A549 (cell line): Measurements from ENCODE around the gene OCA2. TPM values are rescaled to one million over a fixed set of nuclear protein-coding genes. Genes with fewer than 3 reads are reported as not detected.
A peak's percentile ranks its signal among the peaks of the same experiment; 100 is the strongest.

Experiments
- ATAC-seq, 2 experiments: fragments of 200-7000 bp in 1 of 2; fragments of >200 bp in 1 of 2; cut with Nextera tagmentation in 1 of 2; cut with Tn5 transposase in 1 of 2; 3 replicates each; pipeline versions ENCODE4 v1.8.0 to v1.9.1; 2018 to 2020; ENCODE audit warnings: mild to moderate bottlenecking in 1 of 2, moderate library complexity in 1 of 2
- CTCF ChIA-PET: fragments of 300-600 bp; sonication (Branson Sonifier 250); formaldehyde crosslinking; extraction: SDS; loops from one replicate; lab custom pipeline; 2021; ENCODE audit warnings: antibody characterized with exemption, inconsistent platforms; lab: Yijun Ruan, JAX
- POLR2A ChIA-PET: fragments of 350-600 bp; formaldehyde crosslinking; extraction: SDS; loops from one replicate; lab custom pipeline; 2021; ENCODE audit warnings: antibody characterized with exemption, inconsistent platforms; lab: Yijun Ruan, JAX
- DNase-seq, 2 experiments: peaks; one replicate each; pipeline versions ENCODE4 v3.0.0 to v3.0.0-alpha.2; 2011 to 2016; ENCODE audit warnings: low read depth in 1 of 2, low spot score in 1 of 2
- FAIRE-seq: peaks from 2 replicates; lab custom pipeline; 2011; peaks lifted over from hg19 to GRCh38; lab: Jason Lieb, UNC
- H3K27ac ChIP-seq, 2 experiments: fragments of >200 bp; sonication (Bioruptor Twin); formaldehyde crosslinking; 3 replicates each; pipeline ENCODE4 v1.5.1; 2016 to 2017
- H3K4me1 ChIP-seq: fragments of >200 bp; sonication (Bioruptor Twin); formaldehyde crosslinking; 3 replicates; pipeline ENCODE4 v1.6.1; 2016
- H3K4me2 ChIP-seq: fragments of >200 bp; sonication (Bioruptor Twin); formaldehyde crosslinking; 3 replicates; pipeline ENCODE4 v1.6.1; 2016
- H3K4me3 ChIP-seq: fragments of >200 bp; sonication (Bioruptor Twin); formaldehyde crosslinking; 3 replicates; pipeline ENCODE4 v1.5.1; 2016
- H3K9me3 ChIP-seq: fragments of >200 bp; sonication (Bioruptor Twin); formaldehyde crosslinking; 3 replicates; pipeline ENCODE4 v1.6.1; 2016
- BHLHE40 ChIP-seq: IDR thresholded peaks from 2 replicates; pipeline ENCODE4 v1.6.1; 2012; ENCODE audit warnings: low read depth, low read length, inconsistent platforms
- CEBPB ChIP-seq, 2 experiments: fragments of >200 bp in 1 of 2; sonication (Bioruptor Twin) in 1 of 2; formaldehyde crosslinking in 1 of 2; IDR thresholded peaks; 2 replicates each; pipeline ENCODE4 v1.6.1; 2012 to 2016
- EHF ChIP-seq: fragments of 250-450 bp; sonication (Bioruptor Pico); IDR thresholded peaks from 2 replicates; pipeline ENCODE4 v1.5.0; 2020; ENCODE audit warnings: mild to moderate bottlenecking
- FOSB ChIP-seq: fragments of 250-450 bp; sonication (Bioruptor Pico); IDR thresholded peaks from 2 replicates; pipeline ENCODE4 v1.5.0; 2020; ENCODE audit warnings: mild to moderate bottlenecking, moderate library complexity
- FOXS1 ChIP-seq: fragments of 250-450 bp; sonication (Bioruptor Pico); IDR thresholded peaks from 2 replicates; pipeline ENCODE4 v1.5.0; 2020; ENCODE audit warnings: mild to moderate bottlenecking, moderate library complexity
- HDAC2 ChIP-seq: fragments of 200-600 bp; sonication (generic); IDR thresholded peaks from 2 replicates; pipeline ENCODE4 v1.6.1; 2016
- HEYL ChIP-seq: fragments of 250-450 bp; sonication (Bioruptor Pico); IDR thresholded peaks from 2 replicates; pipeline ENCODE4 v1.8.0; 2021; ENCODE audit warnings: mild to moderate bottlenecking, moderate library complexity
- HMGXB4 ChIP-seq: fragments of 250-450 bp; sonication (Bioruptor Pico); IDR thresholded peaks from 2 replicates; pipeline ENCODE4 v1.5.0; 2021; ENCODE audit warnings: mild to moderate bottlenecking, moderate library complexity, borderline replicate concordance
- HOXA7 ChIP-seq: fragments of 250-450 bp; sonication (Bioruptor Pico); IDR thresholded peaks from 2 replicates; pipeline ENCODE4 v1.5.0; 2020; ENCODE audit warnings: mild to moderate bottlenecking, moderate library complexity
- JUN ChIP-seq, 2 experiments: fragments of >200 bp; sonication (Bioruptor Twin); formaldehyde crosslinking; IDR thresholded peaks; 2 replicates in 1 of 2; 3 replicates in 1 of 2; pipeline ENCODE4 v1.6.1; 2016 to 2017
- JUNB ChIP-seq: fragments of >200 bp; sonication (Bioruptor Twin); formaldehyde crosslinking; IDR thresholded peaks from 2 replicates; pipeline ENCODE4 v1.6.1; 2016
- KDM1A ChIP-seq: fragments of 200-600 bp; sonication (generic); IDR thresholded peaks from 2 replicates; pipeline ENCODE4 v1.6.1; 2016; ENCODE audit warnings: low read depth, mild to moderate bottlenecking
- MAX ChIP-seq: IDR thresholded peaks from 2 replicates; pipeline ENCODE4 v1.6.1; 2012
- MAZ ChIP-seq: fragments of 150-350 bp; IDR thresholded peaks from 2 replicates; pipeline ENCODE4 v1.6.1; 2014; ENCODE audit warnings: antibody characterized with exemption, low read depth, low read length, borderline replicate concordance
- MYC ChIP-seq: IDR thresholded peaks from 2 replicates; pipeline ENCODE4 v1.6.1; 2012; ENCODE audit warnings: mild to moderate bottlenecking, inconsistent platforms, low read length, improper control_type of control experiment, borderline replicate concordance
- POLR2AphosphoS2 ChIP-seq: conservative IDR thresholded peaks from 2 replicates; pipeline ENCODE4 v1.6.1; 2012; ENCODE audit warnings: low read length, improper control_type of control experiment, inconsistent platforms
- RAD21 ChIP-seq, 2 experiments: fragments of >200 bp in 1 of 2; sonication (Bioruptor Twin) in 1 of 2; formaldehyde crosslinking in 1 of 2; IDR thresholded peaks in 1 of 2; conservative IDR thresholded peaks in 1 of 2; 2 replicates in 1 of 2; 3 replicates in 1 of 2; pipeline ENCODE4 v1.6.1; 2012 to 2018; ENCODE audit warnings: inconsistent platforms in 1 of 2
- RCOR1 ChIP-seq: fragments of 150-350 bp; IDR thresholded peaks from 2 replicates; pipeline ENCODE4 v1.6.1; 2014; ENCODE audit warnings: antibody characterized with exemption, low read length, low read depth
- RNF2 ChIP-seq: fragments of 200-600 bp; sonication (generic); IDR thresholded peaks from 2 replicates; pipeline ENCODE4 v1.6.1; 2016; ENCODE audit warnings: low read depth, mild to moderate bottlenecking, antibody characterized with exemption, moderate library complexity, borderline replicate concordance
- SMC3 ChIP-seq: fragments of >200 bp; sonication (Bioruptor Twin); formaldehyde crosslinking; IDR thresholded peaks from 3 replicates; pipeline ENCODE4 v1.6.1; 2018; ENCODE audit warnings: inconsistent platforms
- SREBF2 ChIP-seq: fragments of 450-650 bp; IDR thresholded peaks from 2 replicates; pipeline ENCODE4 v1.6.1; 2014; ENCODE audit warnings: mild to moderate bottlenecking, moderate library complexity
- TP53 ChIP-seq: fragments of 250-450 bp; sonication (Bioruptor Pico); IDR thresholded peaks from 2 replicates; pipeline ENCODE4 v1.5.0; 2021; ENCODE audit warnings: mild to moderate bottlenecking, moderate library complexity
- ZC3H11A ChIP-seq: fragments of 450-650 bp; IDR thresholded peaks from 2 replicates; pipeline ENCODE4 v1.6.1; 2014; ENCODE audit warnings: antibody characterized with exemption, mild to moderate bottlenecking
- ZFP36 ChIP-seq: fragments of 450-650 bp; IDR thresholded peaks from 2 replicates; pipeline ENCODE4 v1.6.1; 2014; ENCODE audit warnings: borderline replicate concordance; ENCODE audit not compliant: partially characterized antibody
- WGBS: methylation state at CpG from one replicate; pipeline ENCODE4 v1.1.6; 2017; ENCODE audit errors: missing lambda C conversion rate; 5-methylcytosine and 5-hydroxymethylcytosine counted together
- polyA plus RNA-seq, 4 experiments: library from polyadenylated mRNA; depleted of rRNA in 3 of 4; stranded (reverse); fragments of >200 nt; fragmentation: RNase III in 1 of 4; extraction: RNeasy Plus Mini Kit Qiagen cat#74134 plus additional on column Dnase treatment in 1 of 4; gene quantifications; 2 replicates in 3 of 4; 3 replicates in 1 of 4; pipeline ENCODE4 v1.2.3, GENCODE V29; 2011 to 2017
- TF ChIP-seq, protein P1 (sequence below): fragments of 250-450 bp; sonication (Bioruptor Pico); IDR thresholded peaks from 2 replicates; pipeline ENCODE4 v1.5.0; 2020; ENCODE audit warnings: low read depth, mild to moderate bottlenecking, moderate library complexity
- TF ChIP-seq, protein P2 (sequence below): fragments of >200 bp; sonication (Bioruptor Twin); formaldehyde crosslinking; IDR thresholded peaks from 2 replicates; pipeline ENCODE4 v1.6.1; 2016

OCA2 gene
- polyA plus RNA-seq, 2 of the 4 experiments (the other 2 are of a cell fraction): 0.17 to 0.25 TPM

DNA sequence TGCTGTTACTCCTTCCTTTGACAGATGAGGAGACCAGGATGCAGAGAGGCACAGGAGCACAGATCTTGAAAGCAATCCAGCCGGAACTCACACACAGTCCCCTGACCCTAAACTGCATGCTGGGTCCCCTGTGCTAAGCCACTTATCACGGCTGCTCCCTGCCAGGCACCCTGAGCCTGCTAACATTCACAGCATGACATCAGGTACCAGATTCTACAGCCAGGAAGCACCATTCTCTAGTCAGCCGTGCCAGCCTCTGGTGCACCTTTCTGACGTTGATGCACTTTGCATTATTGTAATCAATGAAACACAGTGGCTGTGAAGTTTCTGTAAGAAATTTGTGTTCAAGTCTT lies 247.3 kb downstream of the OCA2 start:
- no peak overlapping the region for H3K27ac ChIP-seq
- no peak overlapping the region for H3K4me2 ChIP-seq
- H3K4me3 ChIP-seq: no peak overlapping the region
- WGBS: 6% methylated on average over 4 of the region's 4 CpGs
- DNase-seq (no peak), ATAC-seq (0 out of 6 replicates have a peak, but pooled peaks of 1 of the 2 experiments have one; percentile 39), FAIRE-seq (no peak)
- POLR2A ChIA-PET: no interaction called here
- no peaks in the 10 kb centered on the region for H3K4me1 ChIP-seq
- CTCF ChIA-PET: no interaction called here
- TF ChIP-seq POLR2AphosphoS2 (no peak), FOXS1 (CRISPR knock-in tag) (no peak), MAZ (no peak), ZC3H11A (no peak), HEYL (no peak), RCOR1 (no peak), RNF2 (no peak), SMC3 (no peak), ZFP36 (no peak), SREBF2 (no peak), RAD21 (conservative IDR thresholded peaks at IDR 0.05 in 1 of 2, IDR thresholded peaks at IDR 0.05 in 1 of 2) (no peak), HMGXB4 (CRISPR knock-in tag) (no peak)
- TF ChIP-seq, protein P1, sequence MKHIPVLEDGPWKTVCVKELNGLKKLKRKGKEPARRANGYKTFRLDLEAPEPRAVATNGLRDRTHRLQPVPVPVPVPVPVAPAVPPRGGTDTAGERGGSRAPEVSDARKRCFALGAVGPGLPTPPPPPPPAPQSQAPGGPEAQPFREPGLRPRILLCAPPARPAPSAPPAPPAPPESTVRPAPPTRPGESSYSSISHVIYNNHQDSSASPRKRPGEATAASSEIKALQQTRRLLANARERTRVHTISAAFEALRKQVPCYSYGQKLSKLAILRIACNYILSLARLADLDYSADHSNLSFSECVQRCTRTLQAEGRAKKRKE: no peak
- peaks cover 11% of the 10 kb centered on the region; the same call in 2 of the 3 replicates for H3K9me3 ChIP-seq

DNA sequence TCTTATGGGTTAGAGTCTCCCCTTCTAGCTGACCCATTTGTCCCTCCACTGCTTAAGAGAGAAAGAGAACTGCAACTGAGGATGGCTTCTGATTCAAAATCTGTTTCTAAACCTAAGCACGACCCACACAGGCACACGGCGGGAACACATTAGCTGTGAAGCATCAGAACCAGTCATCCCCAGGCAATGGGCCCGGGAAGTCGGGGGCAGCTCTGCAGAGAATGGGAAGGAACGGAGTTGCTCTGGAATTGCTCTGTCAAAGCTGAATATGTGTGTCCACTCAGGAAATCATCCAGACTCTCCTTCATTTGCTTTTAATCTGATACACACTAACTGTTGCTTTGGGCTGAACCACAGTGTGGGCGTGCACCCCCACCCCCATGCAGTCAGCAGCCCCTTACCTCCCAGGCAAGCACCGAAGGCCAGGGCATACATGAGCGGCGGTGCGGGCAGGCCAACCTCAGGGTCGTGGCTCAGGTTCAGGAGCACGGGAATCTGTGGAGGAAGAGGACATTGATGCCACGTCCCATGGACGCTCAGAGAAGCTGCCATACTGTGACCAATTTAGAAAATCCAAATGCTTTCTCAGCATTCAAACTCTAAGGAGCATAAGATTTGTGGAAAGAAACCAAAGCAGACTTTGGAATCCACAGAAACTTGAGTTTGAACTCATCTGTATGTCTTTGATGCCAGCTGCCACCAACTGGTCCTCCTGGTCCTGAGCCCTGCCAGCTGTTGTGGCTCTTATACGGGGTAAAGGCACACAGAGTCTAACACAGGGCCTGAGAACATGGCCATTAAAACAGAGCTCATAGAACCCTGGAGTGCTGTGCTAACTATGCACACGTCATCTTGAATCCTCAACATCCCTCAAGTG lies 247.9 kb downstream of the OCA2 start:
- WGBS: 11% methylated on average over 12 of the region's 17 CpGs
- CTCF ChIA-PET: no interaction called here
- no peaks in the 10 kb centered on the region for H3K4me1 ChIP-seq
- FAIRE-seq (no peak), DNase-seq (no peak), ATAC-seq (no peak)
- TF ChIP-seq JUNB (no peak), JUN (IDR thresholded peaks at IDR 0.05) (no peak), MAX (no peak), TP53 (CRISPR knock-in tag) (no peak), HMGXB4 (CRISPR knock-in tag) (no peak), CEBPB (IDR thresholded peaks at IDR 0.05) (no peak), MYC (no peak), ZFP36 (no peak), ZC3H11A (no peak), HOXA7 (no peak), FOSB (CRISPR knock-in tag) (no peak), EHF (CRISPR knock-in tag) (no peak), HDAC2 (no peak), KDM1A (no peak), SREBF2 (no peak), BHLHE40 (no peak)
- TF ChIP-seq, protein P2, sequence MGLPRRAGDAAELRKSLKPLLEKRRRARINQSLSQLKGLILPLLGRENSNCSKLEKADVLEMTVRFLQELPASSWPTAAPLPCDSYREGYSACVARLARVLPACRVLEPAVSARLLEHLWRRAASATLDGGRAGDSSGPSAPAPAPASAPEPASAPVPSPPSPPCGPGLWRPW: no peak
- peaks cover 12% of the 10 kb centered on the region; the same call in 2 of the 3 replicates for H3K9me3 ChIP-seq
- no peak overlapping the region for H3K27ac ChIP-seq
- no peak overlapping the region for H3K4me2 ChIP-seq
- POLR2A ChIA-PET: no interaction called here
- H3K4me3 ChIP-seq: no peak overlapping the region
